Measurements from ENCODE around the gene FRAT1. TPM values are rescaled to one million over a fixed set of nuclear protein-coding genes. Genes with fewer than 3 reads are reported as not detected.
A peak's percentile ranks its signal among the peaks of the same experiment; 100 is the strongest.

FRAT1 gene
- total and polyA plus RNA-seq, 2 of the 13 experiments (the other 11 are each of a cell fraction or from before 2014, with no cell fraction given) = 1.7 to 2.3 TPM

- TF ChIP-seq, protein P1, sequence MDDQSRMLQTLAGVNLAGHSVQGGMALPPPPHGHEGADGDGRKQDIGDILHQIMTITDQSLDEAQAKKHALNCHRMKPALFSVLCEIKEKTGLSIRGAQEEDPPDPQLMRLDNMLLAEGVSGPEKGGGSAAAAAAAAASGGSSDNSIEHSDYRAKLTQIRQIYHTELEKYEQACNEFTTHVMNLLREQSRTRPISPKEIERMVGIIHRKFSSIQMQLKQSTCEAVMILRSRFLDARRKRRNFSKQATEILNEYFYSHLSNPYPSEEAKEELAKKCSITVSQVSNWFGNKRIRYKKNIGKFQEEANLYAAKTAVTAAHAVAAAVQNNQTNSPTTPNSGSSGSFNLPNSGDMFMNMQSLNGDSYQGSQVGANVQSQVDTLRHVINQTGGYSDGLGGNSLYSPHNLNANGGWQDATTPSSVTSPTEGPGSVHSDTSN (CRISPR knock-in tag; IDR thresholded peaks at IDR 0.05; ENCODE audit: borderline replicate concordance) = no peak
- TF ChIP-seq, protein P2, sequence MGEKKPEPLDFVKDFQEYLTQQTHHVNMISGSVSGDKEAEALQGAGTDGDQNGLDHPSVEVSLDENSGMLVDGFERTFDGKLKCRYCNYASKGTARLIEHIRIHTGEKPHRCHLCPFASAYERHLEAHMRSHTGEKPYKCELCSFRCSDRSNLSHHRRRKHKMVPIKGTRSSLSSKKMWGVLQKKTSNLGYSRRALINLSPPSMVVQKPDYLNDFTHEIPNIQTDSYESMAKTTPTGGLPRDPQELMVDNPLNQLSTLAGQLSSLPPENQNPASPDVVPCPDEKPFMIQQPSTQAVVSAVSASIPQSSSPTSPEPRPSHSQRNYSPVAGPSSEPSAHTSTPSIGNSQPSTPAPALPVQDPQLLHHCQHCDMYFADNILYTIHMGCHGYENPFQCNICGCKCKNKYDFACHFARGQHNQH (CRISPR knock-in tag; IDR thresholded peaks at IDR 0.05) = 0 out of 2 replicates have a peak, but pooled peaks have one; percentile 3
- TF ChIP-seq TFAP4 (IDR thresholded peaks at IDR 0.05; ENCODE audit: borderline replicate concordance, low read depth) = no peak
- no peak for TF ChIP-seq FIP1L1 (IDR thresholded peaks at IDR 0.05; ENCODE audit: borderline replicate concordance, insufficient read depth, low read depth, low read length)
- no peak for TF ChIP-seq TCF12 (IDR thresholded peaks at IDR 0.05)
- TF ChIP-seq TCF12 (CRISPR knock-in tag; IDR thresholded peaks at IDR 0.05) = no peak
- TF ChIP-seq ETV5 (CRISPR knock-in tag; IDR thresholded peaks at IDR 0.05; ENCODE audit: borderline replicate concordance) = peak; percentile 55; the same call in 1 of the 2 replicates
- no peak for TF ChIP-seq ZNF350 (CRISPR knock-in tag; IDR thresholded peaks at IDR 0.05; ENCODE audit: borderline replicate concordance, low read depth)
- TF ChIP-seq, protein P3, sequence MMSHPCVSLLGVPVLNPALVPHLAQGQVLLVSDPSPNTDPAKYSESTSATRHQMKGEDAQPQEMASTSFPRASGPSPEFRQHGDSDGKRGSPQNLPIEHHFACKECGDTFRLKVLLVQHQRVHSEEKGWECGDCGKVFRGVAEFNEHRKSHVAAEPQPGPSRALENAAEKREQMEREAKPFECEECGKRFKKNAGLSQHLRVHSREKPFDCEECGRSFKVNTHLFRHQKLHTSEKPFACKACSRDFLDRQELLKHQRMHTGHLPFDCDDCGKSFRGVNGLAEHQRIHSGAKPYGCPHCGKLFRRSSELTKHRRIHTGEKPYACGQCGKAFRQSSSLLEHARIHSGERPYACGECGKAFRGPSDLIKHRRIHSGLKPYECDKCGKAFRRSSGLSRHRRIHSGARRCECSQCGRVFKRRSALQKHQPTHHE (CRISPR knock-in tag; IDR thresholded peaks at IDR 0.05; ENCODE audit: borderline replicate concordance) = no peak
- no peak for TF ChIP-seq DBP (CRISPR knock-in tag; IDR thresholded peaks at IDR 0.05; ENCODE audit: not compliant biosample characterization)
- peak; percentile 28 to 40; a peak in 2 of 4 replicates for TF ChIP-seq POLR2A (IDR thresholded peaks at IDR 0.05; ENCODE audit: insufficient read depth in 1 of 2, low read depth in 2 of 2, low read length in 2 of 2)
- no peak for TF ChIP-seq ZNF775 (CRISPR knock-in tag; IDR thresholded peaks at IDR 0.05; ENCODE audit: borderline replicate concordance)
- TF ChIP-seq, protein P4, sequence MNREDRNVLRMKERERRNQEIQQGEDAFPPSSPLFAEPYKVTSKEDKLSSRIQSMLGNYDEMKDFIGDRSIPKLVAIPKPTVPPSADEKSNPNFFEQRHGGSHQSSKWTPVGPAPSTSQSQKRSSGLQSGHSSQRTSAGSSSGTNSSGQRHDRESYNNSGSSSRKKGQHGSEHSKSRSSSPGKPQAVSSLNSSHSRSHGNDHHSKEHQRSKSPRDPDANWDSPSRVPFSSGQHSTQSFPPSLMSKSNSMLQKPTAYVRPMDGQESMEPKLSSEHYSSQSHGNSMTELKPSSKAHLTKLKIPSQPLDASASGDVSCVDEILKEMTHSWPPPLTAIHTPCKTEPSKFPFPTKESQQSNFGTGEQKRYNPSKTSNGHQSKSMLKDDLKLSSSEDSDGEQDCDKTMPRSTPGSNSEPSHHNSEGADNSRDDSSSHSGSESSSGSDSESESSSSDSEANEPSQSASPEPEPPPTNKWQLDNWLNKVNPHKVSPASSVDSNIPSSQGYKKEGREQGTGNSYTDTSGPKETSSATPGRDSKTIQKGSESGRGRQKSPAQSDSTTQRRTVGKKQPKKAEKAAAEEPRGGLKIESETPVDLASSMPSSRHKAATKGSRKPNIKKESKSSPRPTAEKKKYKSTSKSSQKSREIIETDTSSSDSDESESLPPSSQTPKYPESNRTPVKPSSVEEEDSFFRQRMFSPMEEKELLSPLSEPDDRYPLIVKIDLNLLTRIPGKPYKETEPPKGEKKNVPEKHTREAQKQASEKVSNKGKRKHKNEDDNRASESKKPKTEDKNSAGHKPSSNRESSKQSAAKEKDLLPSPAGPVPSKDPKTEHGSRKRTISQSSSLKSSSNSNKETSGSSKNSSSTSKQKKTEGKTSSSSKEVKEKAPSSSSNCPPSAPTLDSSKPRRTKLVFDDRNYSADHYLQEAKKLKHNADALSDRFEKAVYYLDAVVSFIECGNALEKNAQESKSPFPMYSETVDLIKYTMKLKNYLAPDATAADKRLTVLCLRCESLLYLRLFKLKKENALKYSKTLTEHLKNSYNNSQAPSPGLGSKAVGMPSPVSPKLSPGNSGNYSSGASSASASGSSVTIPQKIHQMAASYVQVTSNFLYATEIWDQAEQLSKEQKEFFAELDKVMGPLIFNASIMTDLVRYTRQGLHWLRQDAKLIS (CRISPR knock-in tag; IDR thresholded peaks at IDR 0.05) = 0 out of 2 replicates have a peak, but pooled peaks have one; percentile 27
- no peak for TF ChIP-seq ZNF614 (CRISPR knock-in tag; IDR thresholded peaks at IDR 0.05; ENCODE audit: borderline replicate concordance)
- TF ChIP-seq, protein P5, sequence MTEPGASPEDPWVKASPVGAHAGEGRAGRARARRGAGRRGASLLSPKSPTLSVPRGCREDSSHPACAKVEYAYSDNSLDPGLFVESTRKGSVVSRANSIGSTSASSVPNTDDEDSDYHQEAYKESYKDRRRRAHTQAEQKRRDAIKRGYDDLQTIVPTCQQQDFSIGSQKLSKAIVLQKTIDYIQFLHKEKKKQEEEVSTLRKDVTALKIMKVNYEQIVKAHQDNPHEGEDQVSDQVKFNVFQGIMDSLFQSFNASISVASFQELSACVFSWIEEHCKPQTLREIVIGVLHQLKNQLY (CRISPR knock-in tag; IDR thresholded peaks at IDR 0.05) = no peak
- TF ChIP-seq ZKSCAN1 (IDR thresholded peaks at IDR 0.05; ENCODE audit: low read length) = no peak
- TF ChIP-seq, protein P6, sequence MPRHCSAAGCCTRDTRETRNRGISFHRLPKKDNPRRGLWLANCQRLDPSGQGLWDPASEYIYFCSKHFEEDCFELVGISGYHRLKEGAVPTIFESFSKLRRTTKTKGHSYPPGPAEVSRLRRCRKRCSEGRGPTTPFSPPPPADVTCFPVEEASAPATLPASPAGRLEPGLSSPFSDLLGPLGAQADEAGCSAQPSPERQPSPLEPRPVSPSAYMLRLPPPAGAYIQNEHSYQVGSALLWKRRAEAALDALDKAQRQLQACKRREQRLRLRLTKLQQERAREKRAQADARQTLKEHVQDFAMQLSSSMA (CRISPR knock-in tag; IDR thresholded peaks at IDR 0.05) = 0 out of 2 replicates have a peak, but pooled peaks have one; percentile 34
Measured at GRCh38 chr10:97332591-97333350, 13.7 kb downstream of the FRAT1 start (continued).

Data from HepG2 (cell line).